NCI-H446 (cell line): Measurements from ENCODE around the gene PCBP3.
"Not testable (repeated sequence)": the region's sequence is repeated elsewhere in the genome, so short reads cannot be mapped to it uniquely, and the experiment has no call there.

Experiments used
- DNase-seq, 2 experiments: peaks; one replicate each; lab custom pipeline; 2025; lab: John Stamatoyannopoulos, UW

The PCBP3 gene

GRCh38 chr21:45643021-45643980 lies at the start of gene PCBP3:
Gene PCBP3, plus strand, starts transcription at chr21:45643725. Its CDS starts 206,361 bp downstream, at chr21:45850086.
- peak; percentile 96 to 99 for DNase-seq

GRCh38 chr21:45594721-45595489 lies 48.6 kb upstream of the PCBP3 start:
- DNase-seq = no peak

DNA sequence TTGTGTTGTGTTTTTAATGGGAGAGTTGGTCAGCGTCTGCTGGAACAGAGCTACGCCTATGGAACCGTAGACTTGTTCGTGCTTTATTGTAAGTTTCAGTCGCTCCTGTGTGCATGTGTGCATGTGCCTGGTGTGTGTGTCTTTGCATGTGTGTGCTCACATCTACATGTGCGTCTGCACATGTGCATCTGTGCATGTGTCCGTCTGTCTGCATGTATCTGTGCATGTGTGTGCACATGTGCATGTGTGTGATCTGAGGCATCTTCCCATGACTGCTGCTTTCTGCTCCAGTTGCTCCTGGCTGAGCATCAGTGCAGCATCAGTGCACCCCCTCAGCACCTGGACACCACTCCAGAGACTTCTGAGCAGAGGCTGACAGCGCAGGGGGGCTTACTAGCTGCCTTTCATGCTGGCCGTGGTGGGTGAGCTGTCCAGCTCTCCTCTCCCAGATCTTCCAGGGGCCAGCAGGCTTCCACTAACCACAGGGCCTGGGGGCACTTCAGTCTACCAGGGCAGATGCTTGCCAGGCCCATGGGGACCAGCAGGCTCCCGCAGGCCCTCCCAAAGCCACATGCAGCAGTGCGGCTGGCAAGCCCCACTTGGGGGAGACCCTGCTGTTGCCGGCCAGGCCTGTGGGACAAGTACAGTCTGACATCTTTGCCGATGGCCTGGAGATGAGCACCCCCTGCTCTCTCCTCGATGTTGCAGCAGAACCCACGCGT lies 47.8 kb upstream of the PCBP3 start:
- no peak for DNase-seq

GRCh38 chr21:45596704-45597318 lies 46.7 kb upstream of the PCBP3 start:
- peak in 1 of 2 experiments; percentile 44 for DNase-seq

GRCh38 chr21:45598109-45598508 lies 45.4 kb upstream of the PCBP3 start:
- no peak for DNase-seq

DNA sequence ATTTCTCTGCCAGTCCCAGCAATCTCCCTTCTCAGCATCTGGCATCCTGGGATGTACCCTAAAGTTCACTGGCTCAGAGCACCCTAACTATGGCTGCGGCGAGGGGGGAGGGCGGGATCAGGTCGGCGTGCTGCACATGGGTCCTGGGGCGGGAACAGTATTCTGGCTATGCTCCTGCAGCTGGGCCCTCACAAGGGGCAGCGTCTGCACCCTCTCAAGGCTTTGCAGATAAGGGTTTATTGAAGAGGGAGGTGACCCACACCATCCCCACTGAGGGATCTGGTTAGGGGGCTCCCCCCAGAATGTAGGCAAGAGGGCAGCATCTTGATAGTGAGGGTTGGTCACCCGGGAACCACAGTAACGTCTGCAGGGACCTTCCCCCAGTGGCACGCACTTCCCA lies 44.9 kb upstream of the PCBP3 start:
- DNase-seq = no peak

GRCh38 chr21:45599146-45599581 lies 44.4 kb upstream of the PCBP3 start:
- no peak for DNase-seq

DNA sequence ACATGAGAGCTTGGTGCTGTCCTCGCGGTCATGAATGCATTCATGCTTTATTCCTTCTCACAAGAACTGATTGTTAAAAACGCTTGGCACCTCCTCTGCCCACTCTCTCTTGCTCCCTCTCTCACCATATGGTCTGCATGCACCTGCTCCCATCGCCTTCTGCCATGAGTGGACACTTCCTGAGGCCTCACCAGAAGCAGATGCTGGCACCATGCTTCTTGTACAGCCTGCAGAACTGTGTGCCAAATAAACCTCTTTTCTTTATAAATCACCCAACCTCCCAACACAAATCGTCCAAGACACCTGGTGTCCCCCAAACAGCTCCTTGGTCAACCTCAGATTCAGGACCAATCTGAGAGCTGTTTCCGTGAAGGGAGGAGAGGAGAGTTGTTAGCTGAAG lies 43.3 kb upstream of the PCBP3 start:
- DNase-seq = no peak

GRCh38 chr21:45601551-45601950 lies 42.0 kb upstream of the PCBP3 start:
- DNase-seq = no peak

GRCh38 chr21:45602106-45602505 lies 41.4 kb upstream of the PCBP3 start:
- no peak for DNase-seq

GRCh38 chr21:45603481-45603880 lies 40.0 kb upstream of the PCBP3 start:
- DNase-seq = no peak

GRCh38 chr21:45604681-45605080 lies 38.8 kb upstream of the PCBP3 start:
- DNase-seq = not testable (repeated sequence)

- no peak for DNase-seq
These were observed 36.3 kb upstream of the PCBP3 start for GRCh38 chr21:45607021-45607908.

- DNase-seq = no peak
These were observed 35.6 kb upstream of the PCBP3 start for GRCh38 chr21:45607909-45608295.

GRCh38 chr21:45608747-45609470 lies 34.6 kb upstream of the PCBP3 start:
- DNase-seq = not testable (repeated sequence)

DNA sequence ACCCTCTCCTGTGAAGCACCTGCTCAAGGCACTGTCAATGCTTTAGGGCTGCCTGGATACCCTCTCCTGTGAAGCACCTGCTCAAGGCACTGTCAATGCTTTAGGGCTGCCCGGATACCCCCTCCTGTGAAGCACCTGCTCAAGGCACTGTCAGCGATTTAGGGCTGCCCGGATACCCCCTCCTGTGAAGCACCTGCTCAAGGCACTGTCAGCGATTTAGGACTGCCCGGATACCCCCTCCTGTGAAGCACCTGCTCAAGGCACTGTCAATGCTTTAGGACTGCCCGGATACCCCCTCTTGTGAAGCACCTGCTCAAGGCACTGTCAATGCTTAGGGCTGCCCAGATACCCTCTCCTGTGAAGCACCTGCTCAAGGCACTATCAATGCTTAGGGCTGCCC lies 33.9 kb upstream of the PCBP3 start:
- not testable (repeated sequence) for DNase-seq

- no peak for DNase-seq
These were observed 32.2 kb upstream of the PCBP3 start for GRCh38 chr21:45611296-45611695.

GRCh38 chr21:45611939-45612664 lies 31.4 kb upstream of the PCBP3 start:
- DNase-seq = peak; percentile 31 to 61

DNA sequence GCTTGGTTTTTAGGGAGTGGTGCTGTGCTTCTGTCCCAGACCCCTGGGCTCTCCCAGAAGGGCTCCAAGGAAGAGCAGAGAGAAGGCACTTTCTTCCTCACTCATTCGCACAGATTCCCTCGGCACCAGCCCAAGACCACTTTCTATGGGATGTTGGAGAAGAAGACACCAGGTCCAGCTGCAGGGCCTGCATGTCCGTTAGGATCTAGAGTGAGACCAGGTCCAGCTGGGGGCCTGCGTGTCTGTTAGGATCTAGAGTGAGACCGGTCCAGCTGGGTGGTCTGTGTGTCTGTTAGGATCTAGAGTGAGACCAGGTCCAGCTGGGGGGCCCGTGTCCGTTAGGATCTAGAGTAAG lies 30.9 kb upstream of the PCBP3 start:
- DNase-seq = not testable (repeated sequence)
